Naive thymus-derived CD8-positive, alpha-beta T cell (primary cell): ENCODE results near the gene FRMPD1. TPM values are rescaled to one million over a fixed set of nuclear protein-coding genes. Genes with fewer than 3 reads are reported as not detected.
"Not testable (repeated sequence)": the region's sequence is repeated elsewhere in the genome, so short reads cannot be mapped to it uniquely, and the experiment has no call there.

Source experiments
- ATAC-seq, 2 donors: fragments of 150-1000 bp; cut with Tn5 transposase in 1 of 2; sonication (Bioruptor Pico), chemical (Tn5 transposase) in 1 of 2; 1 replicate in 1 of 2; 2 replicates in 1 of 2; pipeline ENCODE4 v1.10.0; 2021; ENCODE audit warnings: mild to moderate bottlenecking in 2 of 2, moderate library complexity in 2 of 2
- POLR2A ChIA-PET: fragments of 350-600 bp; sonication (Branson Sonifier 250); formaldehyde crosslinking; loops from one replicate; lab custom pipeline; 2021; ENCODE audit warnings: antibody characterized with exemption; lab: Charles Lee
- DNase-seq, 10 donors: peaks; one replicate each; pipeline versions ENCODE4 v3.0.0 to v3.0.0-alpha.2; 2020 to 2022
- H3K27ac Mint-ChIP-seq, 10 donors: one replicate each; pipeline ENCODE4 v1.8.0; 2020 to 2022; ENCODE audit warnings: mild to moderate bottlenecking in 10 of 10, mixed read lengths in 10 of 10, moderate library complexity in 4 of 10, inconsistent platforms in 1 of 10
- H3K27me3 Mint-ChIP-seq, 5 donors: one replicate each; pipeline ENCODE4 v1.8.0; 2021 to 2022; ENCODE audit warnings: mixed read lengths in 5 of 5
- H3K36me3 Mint-ChIP-seq, 3 donors: one replicate each; pipeline ENCODE4 v1.8.0; 2020 to 2022; ENCODE audit warnings: mixed read lengths in 3 of 3, mild to moderate bottlenecking in 2 of 3, inconsistent platforms in 1 of 3
- H3K4me1 Mint-ChIP-seq, 4 donors: one replicate each; pipeline ENCODE4 v1.8.0; 2021 to 2022; ENCODE audit warnings: mixed read lengths in 4 of 4
- H3K4me3 Mint-ChIP-seq, 10 donors: one replicate each; pipeline ENCODE4 v1.8.0; 2020 to 2022; ENCODE audit warnings: mild to moderate bottlenecking in 10 of 10, mixed read lengths in 10 of 10, moderate library complexity in 6 of 10, inconsistent platforms in 1 of 10
- H3K9me3 Mint-ChIP-seq, 9 donors: one replicate each; pipeline ENCODE4 v1.8.0; 2020 to 2022; ENCODE audit warnings: mixed read lengths in 9 of 9, mild to moderate bottlenecking in 3 of 9, inconsistent platforms in 1 of 9, moderate library complexity in 1 of 9
- polyA plus RNA-seq, 3 donors: library from polyadenylated mRNA; unstranded; fragments of 300-500 nt; fragmentation: Illumina TruSeq; gene quantifications; one replicate each; pipeline ENCODE4 v1.2.3, GENCODE V29; 2021
- total RNA-seq, 8 experiments: library from RNA in 2 of 8; stranded (reverse) in 2 of 8; gene quantifications; one replicate each; pipeline ENCODE4 v1.2.3 and lab custom pipeline; 2021 to 2026

FRMPD1 gene
- total and polyA plus RNA-seq, 5 experiments from 2014 or later = not detected

GRCh38 chr9:37752642-37753488, 102.1 kb downstream of the FRMPD1 start:
- Mint-ChIP-seq H3K9me3 (no peaks in the 10 kb centered on the region), H3K4me3 (peak overlapping the region; percentile 90 to 99 (median 96)), H3K27me3 (no peaks in the 10 kb centered on the region), H3K36me3 (peaks cover 0 to 10% (median 0%) of the 10 kb centered on the region in 3 donors), H3K4me1 (peaks cover 17 to 42% (median 33%) of the 10 kb centered on the region in 4 donors), H3K27ac (peak overlapping the region; percentile 83 to 97 (median 95))
- POLR2A ChIA-PET = interaction anchor here (1.2 to 1.6 kb wide), 2 partner anchors 32 to 160 kb away, joined by 3 to 9 read pairs; partner anchors contain the start of genes EXOSC3 and TOMM5
- ATAC-seq (no peak), DNase-seq (peak in 1 of 10 donors; percentile 14)

- Mint-ChIP-seq H3K4me3 (peak within 1 kb of the TSS; percentile 90 to 99 (median 96)), H3K36me3 (peaks cover 0 to 10% (median 0%) of the 10 kb centered on the region in 3 donors), H3K9me3 (no peaks in the 10 kb centered on the region), H3K27ac (peak within 1 kb of the TSS; percentile 83 to 97 (median 95)), H3K4me1 (peaks cover 17 to 43% (median 34%) of the 10 kb centered on the region in 4 donors), H3K27me3 (no peaks in the 10 kb centered on the region)
- ATAC-seq (peak; percentile 91 to 94), DNase-seq (peak; percentile 53 to 84 (median 66))
- POLR2A ChIA-PET = interaction anchor here (1.2 to 1.6 kb wide), 2 partner anchors 31 to 161 kb away, joined by 3 to 9 read pairs; partner anchors contain the start of genes EXOSC3 and TOMM5
These were observed 102.9 kb downstream of the FRMPD1 start, which contains the start of gene TRMT10B for GRCh38 chr9:37753489-37754190. TRMT10B (plus strand) TSS chr9:37753805; CDS start chr9:37761932, 8,127 bp downstream.

- Mint-ChIP-seq H3K27ac (peak overlapping the region in 2 of 10 donors; percentile 15 to 17), H3K36me3 (peaks cover 0 to 28% (median 1%) of the 10 kb centered on the region in 3 donors), H3K4me1 (peaks cover 15 to 47% (median 34%) of the 10 kb centered on the region in 4 donors), H3K27me3 (no peaks in the 10 kb centered on the region), H3K9me3 (no peaks in the 10 kb centered on the region), H3K4me3 (no peak overlapping the region)
- POLR2A ChIA-PET = no interaction called here
- ATAC-seq (no peak), DNase-seq (no peak)
These were observed 108.0 kb downstream of the FRMPD1 start for GRCh38 chr9:37758747-37759146.

GRCh38 chr9:37760416-37761161, 109.8 kb downstream of the FRMPD1 start:
- DNase-seq (no peak), ATAC-seq (no peak)
- H3K27me3 Mint-ChIP-seq = no peaks in the 10 kb centered on the region
- peaks cover 0 to 43% (median 9%) of the 10 kb centered on the region in 3 donors for H3K36me3 Mint-ChIP-seq
- no peaks in the 10 kb centered on the region for H3K9me3 Mint-ChIP-seq
- H3K4me3 Mint-ChIP-seq = no peak overlapping the region
- POLR2A ChIA-PET = interaction anchor here (0.6 kb wide), 1 partner anchor 32 kb away, joined by 3 read pairs; no protein-coding TSS in a partner anchor
- H3K4me1 Mint-ChIP-seq = peaks cover 4 to 29% (median 18%) of the 10 kb centered on the region in 4 donors
- H3K27ac Mint-ChIP-seq = no peak overlapping the region

- Mint-ChIP-seq H3K9me3 (no peaks in the 10 kb centered on the region), H3K27ac (peak overlapping the region in 4 of 10 donors; percentile 36 to 91 (median 84)), H3K27me3 (no peaks in the 10 kb centered on the region), H3K4me3 (no peak overlapping the region), H3K36me3 (peaks cover 0 to 48% (median 9%) of the 10 kb centered on the region in 3 donors), H3K4me1 (peaks cover 4 to 24% (median 10%) of the 10 kb centered on the region in 4 donors)
- ATAC-seq = no peak
- POLR2A ChIA-PET = no interaction called here
- DNase-seq = no peak
These were observed 110.8 kb downstream of the FRMPD1 start for GRCh38 chr9:37761511-37761910.

GRCh38 chr9:37765263-37765662, 114.5 kb downstream of the FRMPD1 start:
- H3K27ac Mint-ChIP-seq, H3K27me3 Mint-ChIP-seq, POLR2A ChIA-PET, H3K4me3 Mint-ChIP-seq, H3K9me3 Mint-ChIP-seq, DNase-seq, ATAC-seq: not testable (repeated sequence)
- H3K36me3 Mint-ChIP-seq = peaks cover 0 to 62% (median 9%) of the 10 kb centered on the region in 3 donors
- H3K4me1 Mint-ChIP-seq = peaks cover 2 to 23% (median 6%) of the 10 kb centered on the region in 4 donors

- no peaks in the 10 kb centered on the region for H3K27me3 Mint-ChIP-seq
- peaks cover 0 to 19% (median 5%) of the 10 kb centered on the region in 4 donors for H3K4me1 Mint-ChIP-seq
- DNase-seq (no peak), ATAC-seq (no peak)
- POLR2A ChIA-PET = interaction anchor here (1.5 kb wide), 1 partner anchor 15 kb away, joined by 6 read pairs; the partner anchor contains the start of gene EXOSC3
- H3K36me3 Mint-ChIP-seq = peaks cover 0 to 62% (median 5%) of the 10 kb centered on the region in 3 donors
- H3K4me3 Mint-ChIP-seq = no peak overlapping the region
- no peaks in the 10 kb centered on the region for H3K9me3 Mint-ChIP-seq
- peak overlapping the region in 5 of 10 donors; percentile 25 to 75 (median 44) for H3K27ac Mint-ChIP-seq
These were observed 118.6 kb downstream of the FRMPD1 start for GRCh38 chr9:37769306-37769705.

- H3K27me3 Mint-ChIP-seq = no peaks in the 10 kb centered on the region
- peaks cover 0 to 21% (median 5%) of the 10 kb centered on the region in 4 donors for H3K4me1 Mint-ChIP-seq
- H3K4me3 Mint-ChIP-seq = no peak overlapping the region
- DNase-seq = no peak
- POLR2A ChIA-PET = interaction anchor here (1.5 kb wide), 1 partner anchor 15 kb away, joined by 6 read pairs; the partner anchor contains the start of gene EXOSC3
- H3K27ac Mint-ChIP-seq = peak overlapping the region in 5 of 10 donors; percentile 6 to 55 (median 47)
- no peak for ATAC-seq
- no peaks in the 10 kb centered on the region for H3K9me3 Mint-ChIP-seq
- peaks cover 0 to 62% (median 4%) of the 10 kb centered on the region in 3 donors for H3K36me3 Mint-ChIP-seq
These were observed 119.2 kb downstream of the FRMPD1 start for GRCh38 chr9:37769995-37770394.

- H3K4me1 Mint-ChIP-seq = peaks cover 0 to 8% (median 4%) of the 10 kb centered on the region in 4 donors
- H3K4me3 Mint-ChIP-seq = no peak overlapping the region
- POLR2A ChIA-PET = interaction anchor here (1.7 kb wide), 1 partner anchor 9 kb away, joined by 5 read pairs; the partner anchor contains the start of gene EXOSC3
- ATAC-seq = no peak
- peaks cover 5 to 76% (median 7%) of the 10 kb centered on the region in 3 donors for H3K36me3 Mint-ChIP-seq
- no peaks in the 10 kb centered on the region for H3K9me3 Mint-ChIP-seq
- no peak for DNase-seq
- H3K27me3 Mint-ChIP-seq = no peaks in the 10 kb centered on the region
- H3K27ac Mint-ChIP-seq = peak overlapping the region in 7 of 10 donors; percentile 7 to 70 (median 55)
These were observed 124.6 kb downstream of the FRMPD1 start for GRCh38 chr9:37775216-37775919.

- Mint-ChIP-seq H3K4me1 (peaks cover 0 to 10% (median 5%) of the 10 kb centered on the region in 4 donors), H3K27me3 (no peaks in the 10 kb centered on the region), H3K4me3 (no peak overlapping the region), H3K36me3 (peaks cover 5 to 79% (median 7%) of the 10 kb centered on the region in 3 donors), H3K9me3 (no peaks in the 10 kb centered on the region), H3K27ac (peak overlapping the region in 1 of 10 donors; percentile 41)
- ATAC-seq (no peak), DNase-seq (no peak)
- POLR2A ChIA-PET = no interaction called here
These were observed 125.6 kb downstream of the FRMPD1 start for GRCh38 chr9:37776328-37776727.

- Mint-ChIP-seq H3K27me3 (no peaks in the 10 kb centered on the region), H3K9me3 (no peaks in the 10 kb centered on the region), H3K27ac (peak overlapping the region in 2 of 10 donors; percentile 6 to 73), H3K4me1 (peaks cover 13 to 28% (median 21%) of the 10 kb centered on the region in 4 donors), H3K4me3 (no peak overlapping the region), H3K36me3 (peaks cover 7 to 81% (median 13%) of the 10 kb centered on the region in 3 donors)
- ATAC-seq (no peak), DNase-seq (no peak)
- POLR2A ChIA-PET = no interaction called here
These were observed 127.8 kb downstream of the FRMPD1 start for GRCh38 chr9:37778534-37778933.
